ENCODE data around the gene TIMP1. TPM values are rescaled to one million over a fixed set of nuclear protein-coding genes. Genes with fewer than 3 reads are reported as not detected.

The TIMP1 gene
- polyA plus RNA-seq, 4 donors, result 19.5 to 196 (median 61.8) TPM

- no peaks in the 10 kb centered on the region for H3K9me3 ChIP-seq (ENCODE audit: control insufficient read depth in 2 of 2, insufficient read depth in 1 of 2, low read depth in 1 of 2, low read length in 1 of 2)
- no peak overlapping the region for H3K27ac ChIP-seq (ENCODE audit: low read depth in 1 of 3, low read length in 2 of 3)
- DNase-seq (peak in 1 of 2 donors; percentile 14), FAIRE-seq (no peak)
- no peaks in the 10 kb centered on the region for H3K27me3 ChIP-seq (ENCODE audit: control insufficient read depth in 3 of 3, insufficient read depth in 3 of 3, low read length in 3 of 3)
- H3K36me3 ChIP-seq (ENCODE audit: control insufficient read depth in 3 of 3, insufficient read depth in 2 of 3, low read depth in 1 of 3, low read length in 3 of 3), result peaks cover 4 to 61% (median 5%) of the 10 kb centered on the region in 3 donors
- WGBS, 3 donors, result 93 to 94% (median 93%) methylated on average over 11 to 13 of the region's 13 CpGs
- no peak overlapping the region for H3K4me3 ChIP-seq (ENCODE audit: low read depth in 1 of 3, low read length in 3 of 3)
- H3K4me1 ChIP-seq (ENCODE audit: control insufficient read depth in 3 of 3, insufficient read depth in 2 of 3, low read depth in 1 of 3, low read length in 2 of 3), result peaks cover 0 to 3% (median 0%) of the 10 kb centered on the region in 3 donors
Measured at GRCh38 chrX:47568656-47569295, 13.5 kb upstream of the TIMP1 start.

DNA sequence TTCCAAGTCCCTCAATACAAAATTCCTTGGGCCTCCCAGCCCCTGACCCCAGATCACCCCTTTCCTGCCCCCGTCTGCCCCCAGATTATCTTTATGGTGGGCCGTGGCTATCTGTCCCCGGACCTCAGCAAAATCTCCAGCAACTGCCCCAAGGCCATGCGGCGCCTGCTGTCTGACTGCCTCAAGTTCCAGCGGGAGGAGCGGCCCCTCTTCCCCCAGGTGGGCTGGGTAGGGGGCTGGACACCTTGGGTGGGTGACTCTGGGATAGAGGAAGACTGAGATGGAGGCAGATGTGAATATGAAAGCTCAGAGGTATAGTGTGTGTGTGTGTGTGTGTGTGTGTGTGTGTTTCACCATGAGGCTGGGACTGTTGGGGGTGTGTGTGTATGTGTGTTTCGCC, 11.4 kb upstream of the TIMP1 start:
- H3K9me3 ChIP-seq (ENCODE audit: control insufficient read depth in 2 of 2, insufficient read depth in 1 of 2, low read depth in 1 of 2, low read length in 1 of 2), result no peaks in the 10 kb centered on the region
- peaks cover 0 to 7% (median 0%) of the 10 kb centered on the region in 3 donors for H3K4me1 ChIP-seq (ENCODE audit: control insufficient read depth in 3 of 3, insufficient read depth in 2 of 3, low read depth in 1 of 3, low read length in 2 of 3)
- H3K4me3 ChIP-seq (ENCODE audit: low read depth in 1 of 3, low read length in 3 of 3), result no peak overlapping the region
- H3K36me3 ChIP-seq (ENCODE audit: control insufficient read depth in 3 of 3, insufficient read depth in 2 of 3, low read depth in 1 of 3, low read length in 3 of 3), result peaks cover 0 to 51% (median 5%) of the 10 kb centered on the region in 3 donors
- FAIRE-seq (no peak), DNase-seq (no peak)
- H3K27me3 ChIP-seq (ENCODE audit: control insufficient read depth in 3 of 3, insufficient read depth in 3 of 3, low read length in 3 of 3), result no peaks in the 10 kb centered on the region
- 84 to 92% (median 88%) methylated on average over 7 to 8 of the region's 8 CpGs for WGBS, 3 donors
- no peak overlapping the region for H3K27ac ChIP-seq (ENCODE audit: low read depth in 1 of 3, low read length in 2 of 3)

DNA sequence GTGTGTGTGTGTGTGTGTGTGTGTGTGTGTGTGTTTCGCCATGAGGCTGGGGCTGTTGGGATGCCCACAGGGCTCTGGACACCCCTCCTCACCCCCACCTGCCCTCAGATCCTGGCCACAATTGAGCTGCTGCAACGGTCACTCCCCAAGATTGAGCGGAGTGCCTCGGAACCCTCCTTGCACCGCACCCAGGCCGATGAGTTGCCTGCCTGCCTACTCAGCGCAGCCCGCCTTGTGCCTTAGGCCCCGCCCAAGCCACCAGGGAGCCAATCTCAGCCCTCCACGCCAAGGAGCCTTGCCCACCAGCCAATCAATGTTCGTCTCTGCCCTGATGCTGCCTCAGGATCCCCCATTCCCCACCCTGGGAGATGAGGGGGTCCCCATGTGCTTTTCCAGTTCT, 11.0 kb upstream of the TIMP1 start:
- Histone ChIP-seq H3K27me3 (ENCODE audit: control insufficient read depth in 3 of 3, insufficient read depth in 3 of 3, low read length in 3 of 3) (no peaks in the 10 kb centered on the region), H3K9me3 (ENCODE audit: control insufficient read depth in 2 of 2, insufficient read depth in 1 of 2, low read depth in 1 of 2, low read length in 1 of 2) (no peaks in the 10 kb centered on the region), H3K27ac (ENCODE audit: low read depth in 1 of 3, low read length in 2 of 3) (no peak overlapping the region), H3K4me3 (ENCODE audit: low read depth in 1 of 3, low read length in 3 of 3) (no peak overlapping the region), H3K36me3 (ENCODE audit: control insufficient read depth in 3 of 3, insufficient read depth in 2 of 3, low read depth in 1 of 3, low read length in 3 of 3) (peaks cover 0 to 51% (median 5%) of the 10 kb centered on the region in 3 donors), H3K4me1 (ENCODE audit: control insufficient read depth in 3 of 3, insufficient read depth in 2 of 3, low read depth in 1 of 3, low read length in 2 of 3) (peaks cover 0 to 7% (median 0%) of the 10 kb centered on the region in 3 donors)
- WGBS, 3 donors, result 91 to 98% (median 91%) methylated on average over 8 to 10 of the region's 11 CpGs
- no peak for FAIRE-seq
- DNase-seq, result no peak

GRCh38 chrX:47571896-47572295, 10.3 kb upstream of the TIMP1 start:
- 89 to 91% (median 90%) methylated on average over 12 to 13 of the region's 13 CpGs for WGBS, 3 donors
- FAIRE-seq (no peak), DNase-seq (no peak)
- no peaks in the 10 kb centered on the region for H3K27me3 ChIP-seq (ENCODE audit: control insufficient read depth in 3 of 3, insufficient read depth in 3 of 3, low read length in 3 of 3)
- H3K36me3 ChIP-seq (ENCODE audit: control insufficient read depth in 3 of 3, insufficient read depth in 2 of 3, low read depth in 1 of 3, low read length in 3 of 3), result peaks cover 0 to 45% (median 5%) of the 10 kb centered on the region in 3 donors
- no peak overlapping the region for H3K27ac ChIP-seq (ENCODE audit: low read depth in 1 of 3, low read length in 2 of 3)
- H3K4me3 ChIP-seq (ENCODE audit: low read depth in 1 of 3, low read length in 3 of 3), result no peak overlapping the region
- H3K9me3 ChIP-seq (ENCODE audit: control insufficient read depth in 2 of 2, insufficient read depth in 1 of 2, low read depth in 1 of 2, low read length in 1 of 2), result no peaks in the 10 kb centered on the region
- H3K4me1 ChIP-seq (ENCODE audit: control insufficient read depth in 3 of 3, insufficient read depth in 2 of 3, low read depth in 1 of 3, low read length in 2 of 3), result peaks cover 0 to 7% (median 0%) of the 10 kb centered on the region in 3 donors

DNA sequence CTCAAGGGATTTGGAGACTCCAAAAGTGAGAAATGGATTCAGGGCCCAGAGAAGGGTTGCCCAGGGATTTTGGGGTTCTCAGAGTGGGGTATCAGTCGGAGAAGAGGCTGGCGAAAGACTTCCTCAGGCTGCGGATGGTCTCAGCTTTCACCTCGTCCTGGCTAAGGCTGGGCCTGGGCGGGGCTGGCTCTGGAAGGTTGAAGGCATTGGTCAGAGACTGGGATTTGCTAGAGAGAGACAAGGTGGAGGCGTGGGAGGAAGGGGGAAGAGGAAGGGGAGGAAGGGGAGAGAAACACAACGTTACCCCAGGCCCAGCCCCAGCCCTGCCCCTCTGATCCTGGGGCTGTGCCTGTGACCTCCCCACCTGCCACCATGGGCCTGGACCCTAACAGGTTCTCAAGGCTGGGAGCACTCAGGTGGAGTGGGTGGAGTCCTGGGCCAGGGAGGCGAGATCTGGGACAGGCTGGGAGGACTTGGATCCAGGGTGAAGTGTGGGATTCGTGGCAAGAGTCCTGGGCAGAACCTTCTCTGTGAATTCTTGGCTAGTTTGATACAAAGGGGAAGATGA, 9.4 kb upstream of the TIMP1 start:
- Histone ChIP-seq H3K4me1 (ENCODE audit: control insufficient read depth in 3 of 3, insufficient read depth in 2 of 3, low read depth in 1 of 3, low read length in 2 of 3) (peaks cover 0 to 7% (median 0%) of the 10 kb centered on the region in 3 donors), H3K27me3 (ENCODE audit: control insufficient read depth in 3 of 3, insufficient read depth in 3 of 3, low read length in 3 of 3) (no peaks in the 10 kb centered on the region), H3K9me3 (ENCODE audit: control insufficient read depth in 2 of 2, insufficient read depth in 1 of 2, low read depth in 1 of 2, low read length in 1 of 2) (no peaks in the 10 kb centered on the region), H3K36me3 (ENCODE audit: control insufficient read depth in 3 of 3, insufficient read depth in 2 of 3, low read depth in 1 of 3, low read length in 3 of 3) (peaks cover 0 to 37% (median 4%) of the 10 kb centered on the region in 3 donors), H3K4me3 (ENCODE audit: low read depth in 1 of 3, low read length in 3 of 3) (no peak overlapping the region), H3K27ac (ENCODE audit: low read depth in 1 of 3, low read length in 2 of 3) (peak overlapping the region in 2 of 3 donors; percentile 55 to 57)
- no peak for FAIRE-seq
- DNase-seq, result no peak
- WGBS, 3 donors, result 50 to 68% (median 56%) methylated on average over 8 to 9 of the region's 9 CpGs

GRCh38 chrX:47573341-47574075, 8.7 kb upstream of the TIMP1 start:
- Histone ChIP-seq H3K9me3 (ENCODE audit: control insufficient read depth in 2 of 2, insufficient read depth in 1 of 2, low read depth in 1 of 2, low read length in 1 of 2) (no peaks in the 10 kb centered on the region), H3K4me1 (ENCODE audit: control insufficient read depth in 3 of 3, insufficient read depth in 2 of 3, low read depth in 1 of 3, low read length in 2 of 3) (peaks cover 0 to 7% (median 0%) of the 10 kb centered on the region in 3 donors), H3K27ac (ENCODE audit: low read depth in 1 of 3, low read length in 2 of 3) (peak overlapping the region in 2 of 3 donors; percentile 55 to 57), H3K27me3 (ENCODE audit: control insufficient read depth in 3 of 3, insufficient read depth in 3 of 3, low read length in 3 of 3) (no peaks in the 10 kb centered on the region), H3K36me3 (ENCODE audit: control insufficient read depth in 3 of 3, insufficient read depth in 2 of 3, low read depth in 1 of 3, low read length in 3 of 3) (peaks cover 0 to 34% (median 2%) of the 10 kb centered on the region in 3 donors), H3K4me3 (ENCODE audit: low read depth in 1 of 3, low read length in 3 of 3) (peak overlapping the region in 1 of 3 donors; percentile 30)
- DNase-seq, result peak; percentile 5 to 17
- FAIRE-seq, result no peak
- WGBS, 3 donors, result 11 to 44% (median 24%) methylated on average over 11 to 20 of the region's 20 CpGs

DNA sequence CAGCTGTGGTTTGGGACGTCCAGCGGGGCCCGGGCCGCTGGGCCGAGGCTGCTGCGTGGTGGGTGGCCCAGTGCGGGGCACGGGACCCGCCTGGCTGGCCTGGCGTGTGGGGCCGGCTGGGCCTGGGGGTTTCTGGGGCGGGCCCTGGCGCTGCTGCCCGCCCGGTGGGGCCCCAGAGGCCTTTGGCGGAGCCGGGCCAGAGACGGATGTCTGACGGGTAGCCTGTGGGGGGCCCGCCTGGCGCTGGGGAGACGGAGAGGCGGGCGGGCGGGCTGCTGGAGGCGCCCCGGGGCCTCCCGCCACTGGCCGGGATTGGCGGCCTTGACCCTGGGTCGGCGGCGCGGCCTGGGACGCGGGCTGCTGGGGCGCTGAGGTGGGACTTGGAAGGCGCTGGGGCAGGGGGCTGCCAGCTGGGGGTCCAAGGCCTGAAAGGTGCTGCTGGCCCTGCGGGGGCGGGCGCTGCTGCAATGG, 8.1 kb upstream of the TIMP1 start:
- FAIRE-seq, result no peak
- peaks cover 0 to 7% (median 0%) of the 10 kb centered on the region in 3 donors for H3K4me1 ChIP-seq (ENCODE audit: control insufficient read depth in 3 of 3, insufficient read depth in 2 of 3, low read depth in 1 of 3, low read length in 2 of 3)
- H3K27ac ChIP-seq (ENCODE audit: low read depth in 1 of 3, low read length in 2 of 3), result peak overlapping the region in 2 of 3 donors; percentile 55 to 57
- no peaks in the 10 kb centered on the region for H3K27me3 ChIP-seq (ENCODE audit: control insufficient read depth in 3 of 3, insufficient read depth in 3 of 3, low read length in 3 of 3)
- H3K4me3 ChIP-seq (ENCODE audit: low read depth in 1 of 3, low read length in 3 of 3), result peak overlapping the region in 1 of 3 donors; percentile 30
- H3K36me3 ChIP-seq (ENCODE audit: control insufficient read depth in 3 of 3, insufficient read depth in 2 of 3, low read depth in 1 of 3, low read length in 3 of 3), result peaks cover 0 to 28% (median 2%) of the 10 kb centered on the region in 3 donors
- peak in 1 of 2 donors; percentile 17 for DNase-seq
- no peaks in the 10 kb centered on the region for H3K9me3 ChIP-seq (ENCODE audit: control insufficient read depth in 2 of 2, insufficient read depth in 1 of 2, low read depth in 1 of 2, low read length in 1 of 2)
- WGBS, 3 donors, result 0 to 40% (median 6%) methylated on average over 6 to 41 of the region's 41 CpGs

Measured in small intestine (tissue), 7 donors.